ENCODE data around the gene ADAMTS7.
"Not testable (repeated sequence)": the region's sequence is repeated elsewhere in the genome, so short reads cannot be mapped to it uniquely, and the experiment has no call there.

The ADAMTS7 gene, protein sequence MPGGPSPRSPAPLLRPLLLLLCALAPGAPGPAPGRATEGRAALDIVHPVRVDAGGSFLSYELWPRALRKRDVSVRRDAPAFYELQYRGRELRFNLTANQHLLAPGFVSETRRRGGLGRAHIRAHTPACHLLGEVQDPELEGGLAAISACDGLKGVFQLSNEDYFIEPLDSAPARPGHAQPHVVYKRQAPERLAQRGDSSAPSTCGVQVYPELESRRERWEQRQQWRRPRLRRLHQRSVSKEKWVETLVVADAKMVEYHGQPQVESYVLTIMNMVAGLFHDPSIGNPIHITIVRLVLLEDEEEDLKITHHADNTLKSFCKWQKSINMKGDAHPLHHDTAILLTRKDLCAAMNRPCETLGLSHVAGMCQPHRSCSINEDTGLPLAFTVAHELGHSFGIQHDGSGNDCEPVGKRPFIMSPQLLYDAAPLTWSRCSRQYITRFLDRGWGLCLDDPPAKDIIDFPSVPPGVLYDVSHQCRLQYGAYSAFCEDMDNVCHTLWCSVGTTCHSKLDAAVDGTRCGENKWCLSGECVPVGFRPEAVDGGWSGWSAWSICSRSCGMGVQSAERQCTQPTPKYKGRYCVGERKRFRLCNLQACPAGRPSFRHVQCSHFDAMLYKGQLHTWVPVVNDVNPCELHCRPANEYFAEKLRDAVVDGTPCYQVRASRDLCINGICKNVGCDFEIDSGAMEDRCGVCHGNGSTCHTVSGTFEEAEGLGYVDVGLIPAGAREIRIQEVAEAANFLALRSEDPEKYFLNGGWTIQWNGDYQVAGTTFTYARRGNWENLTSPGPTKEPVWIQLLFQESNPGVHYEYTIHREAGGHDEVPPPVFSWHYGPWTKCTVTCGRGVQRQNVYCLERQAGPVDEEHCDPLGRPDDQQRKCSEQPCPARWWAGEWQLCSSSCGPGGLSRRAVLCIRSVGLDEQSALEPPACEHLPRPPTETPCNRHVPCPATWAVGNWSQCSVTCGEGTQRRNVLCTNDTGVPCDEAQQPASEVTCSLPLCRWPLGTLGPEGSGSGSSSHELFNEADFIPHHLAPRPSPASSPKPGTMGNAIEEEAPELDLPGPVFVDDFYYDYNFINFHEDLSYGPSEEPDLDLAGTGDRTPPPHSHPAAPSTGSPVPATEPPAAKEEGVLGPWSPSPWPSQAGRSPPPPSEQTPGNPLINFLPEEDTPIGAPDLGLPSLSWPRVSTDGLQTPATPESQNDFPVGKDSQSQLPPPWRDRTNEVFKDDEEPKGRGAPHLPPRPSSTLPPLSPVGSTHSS (N-terminal part only)

GRCh38 chr15:78811124-78811824 lies at the start of gene ADAMTS7:
Gene ADAMTS7, minus strand, starts transcription at chr15:78811464. Its CDS starts 244 bp downstream, at chr15:78811220.
- DNase-seq = no peak

GRCh38 chr15:78859971-78860719 lies 48.9 kb upstream of the ADAMTS7 start:
- DNase-seq = peak; percentile 59

DNA sequence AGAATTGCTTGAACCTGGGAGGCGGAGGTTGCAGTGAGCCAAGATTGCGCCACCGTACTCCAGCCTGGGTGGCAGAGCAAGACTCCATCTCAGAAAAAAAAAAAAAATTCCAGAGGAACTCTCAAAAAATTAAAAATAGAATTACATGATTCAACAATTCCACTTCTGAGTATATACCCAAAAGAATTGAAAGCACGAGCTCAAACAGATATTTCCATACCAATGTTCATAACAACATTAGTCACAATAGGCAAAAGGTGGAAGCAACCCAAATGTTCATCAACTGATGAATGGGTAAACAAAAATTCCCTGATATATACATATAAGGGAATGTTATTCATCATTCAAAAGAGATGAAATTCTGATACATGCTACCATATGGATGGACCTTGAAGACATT lies 44.5 kb upstream of the ADAMTS7 start:
- no peak for DNase-seq

DNA sequence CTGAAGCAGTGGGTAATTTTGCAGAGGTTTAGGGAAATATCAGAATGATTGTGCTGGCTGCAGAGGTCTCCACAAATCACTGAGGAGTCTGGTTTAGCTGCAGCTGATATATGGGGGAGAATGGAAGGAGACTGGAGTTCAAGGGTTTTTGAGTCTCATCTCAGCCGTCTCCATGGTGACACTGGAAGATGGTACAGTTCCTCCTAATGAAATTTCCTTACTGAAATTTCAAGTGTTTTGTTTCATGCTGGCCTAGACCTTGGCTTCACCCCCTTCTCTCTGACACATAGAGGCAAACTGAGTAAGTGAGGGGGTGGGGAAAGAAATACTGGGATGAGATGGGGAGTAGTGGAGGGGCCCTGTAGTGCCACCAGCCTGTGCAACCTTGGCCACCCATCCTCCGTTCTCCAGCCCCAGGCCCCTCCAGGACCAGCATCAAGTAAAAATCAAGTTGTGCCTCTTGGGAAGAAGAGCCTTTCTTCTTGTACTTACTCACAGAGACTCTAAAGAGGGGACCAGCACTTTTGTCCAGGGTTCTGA lies 43.6 kb upstream of the ADAMTS7 start:
- DNase-seq = no peak

GRCh38 chr15:78853500-78853899 lies 42.2 kb upstream of the ADAMTS7 start:
- no peak for DNase-seq

DNA sequence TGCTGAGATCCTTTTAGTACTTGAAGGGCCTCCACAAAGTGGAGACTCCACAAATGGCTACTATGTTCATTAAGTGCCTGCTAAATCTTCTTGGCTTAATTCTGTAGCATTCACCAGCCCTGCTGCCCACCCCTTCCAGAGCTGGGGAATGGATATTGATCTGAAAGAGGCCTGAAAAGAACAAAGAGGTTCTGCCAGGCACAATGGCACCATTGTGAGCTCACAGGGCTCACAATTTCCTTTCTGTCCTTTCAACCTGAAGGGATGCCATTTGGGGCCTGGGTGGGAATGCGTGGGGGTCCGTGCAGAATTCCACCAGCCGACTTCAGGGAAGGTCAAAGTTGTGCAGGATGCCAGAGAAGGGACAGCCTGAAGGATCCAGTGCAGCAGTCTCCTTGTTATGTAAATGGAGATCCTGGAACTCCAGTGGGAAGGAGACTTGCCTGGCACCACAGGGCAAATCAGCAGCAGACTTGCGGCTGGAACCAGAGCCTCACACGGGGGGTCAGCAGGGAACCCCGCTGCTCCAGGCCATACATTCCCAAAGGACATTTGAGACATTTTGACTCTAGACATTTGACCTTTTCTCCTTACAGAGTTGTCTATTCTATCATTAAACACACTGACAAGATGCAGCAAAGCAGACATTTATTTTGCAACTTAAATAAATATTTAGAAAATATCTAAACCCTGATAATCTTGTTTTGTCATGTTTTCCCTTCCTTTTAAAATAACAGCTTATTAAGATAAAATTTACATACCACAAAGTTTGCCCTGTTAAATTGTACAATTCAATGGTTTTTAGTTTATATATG lies 39.9 kb upstream of the ADAMTS7 start:
- no peak for DNase-seq

DNA sequence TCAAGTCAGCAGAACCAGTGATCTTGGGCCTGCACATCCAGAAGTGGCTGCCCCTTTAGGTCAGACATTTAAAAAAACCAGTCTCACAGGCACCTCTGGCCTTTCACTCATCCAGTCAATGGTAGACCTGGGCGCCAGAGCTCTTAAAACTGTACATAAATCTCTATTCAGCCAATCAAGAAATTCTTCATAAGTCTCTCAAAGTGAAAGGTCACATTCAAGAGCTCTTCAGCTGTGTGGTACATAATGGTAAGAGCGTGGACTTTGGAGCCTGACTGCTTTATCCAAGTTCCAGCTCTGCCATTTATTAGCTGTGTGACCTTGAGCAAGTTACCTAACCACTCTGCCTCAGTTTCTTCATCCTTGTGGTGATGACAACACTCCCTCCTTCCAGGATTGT lies 39.1 kb upstream of the ADAMTS7 start:
- DNase-seq = no peak

DNA sequence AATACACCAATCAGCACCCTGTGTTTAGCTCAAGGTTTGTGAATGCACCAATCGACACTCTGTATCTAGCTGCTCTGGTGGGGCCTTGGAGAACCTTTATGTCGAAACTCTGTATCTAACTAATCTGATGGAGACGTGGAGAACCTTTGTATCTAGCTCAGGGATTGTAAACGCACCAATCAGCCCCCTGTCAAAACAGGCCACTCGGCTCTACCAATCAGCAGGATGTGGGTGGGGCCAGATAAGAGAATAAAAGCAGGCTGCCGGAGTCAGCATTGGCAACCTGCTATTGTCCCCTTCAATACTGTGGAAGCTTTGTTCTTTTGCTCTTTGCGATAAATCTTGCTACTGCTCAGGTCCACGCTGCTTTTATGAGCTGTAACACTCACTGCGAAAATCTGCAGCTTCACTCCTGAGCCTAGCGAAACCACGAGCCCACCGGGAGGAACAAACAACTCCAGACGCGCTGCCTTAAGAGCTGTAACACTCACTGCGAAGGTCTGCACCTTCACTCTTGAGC lies 36.2 kb upstream of the ADAMTS7 start:
- DNase-seq = not testable (repeated sequence)

- not testable (repeated sequence) for DNase-seq
Observed at GRCh38 chr15:78846906-78847305, 35.6 kb upstream of the ADAMTS7 start.

- no peak for DNase-seq
Observed at GRCh38 chr15:78842519-78842918, 31.3 kb upstream of the ADAMTS7 start.

DNA sequence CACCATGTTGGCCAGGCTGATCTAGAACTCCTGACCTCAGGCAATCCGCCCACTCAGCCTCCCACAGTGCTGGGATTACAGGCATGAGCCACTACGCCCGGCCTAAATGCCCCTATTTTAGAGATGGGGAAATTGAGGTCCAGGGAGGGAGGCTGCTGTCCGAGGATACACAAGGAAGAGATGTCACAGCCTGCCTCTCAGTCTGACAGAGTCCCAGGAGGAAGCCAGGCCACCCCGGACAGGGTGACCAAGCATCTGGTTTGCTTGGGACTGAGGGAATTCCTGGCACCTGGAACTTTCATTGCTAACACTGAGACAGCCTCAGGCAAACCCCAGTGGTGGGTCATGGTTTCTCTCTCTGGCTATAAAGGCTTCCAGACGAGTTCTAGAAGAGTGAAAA lies 30.6 kb upstream of the ADAMTS7 start:
- no peak for DNase-seq

- no peak for DNase-seq
Observed at GRCh38 chr15:78841376-78841706, 30.1 kb upstream of the ADAMTS7 start.

GRCh38 chr15:78840661-78841375 lies 29.6 kb upstream of the ADAMTS7 start:
- no peak for DNase-seq

DNA sequence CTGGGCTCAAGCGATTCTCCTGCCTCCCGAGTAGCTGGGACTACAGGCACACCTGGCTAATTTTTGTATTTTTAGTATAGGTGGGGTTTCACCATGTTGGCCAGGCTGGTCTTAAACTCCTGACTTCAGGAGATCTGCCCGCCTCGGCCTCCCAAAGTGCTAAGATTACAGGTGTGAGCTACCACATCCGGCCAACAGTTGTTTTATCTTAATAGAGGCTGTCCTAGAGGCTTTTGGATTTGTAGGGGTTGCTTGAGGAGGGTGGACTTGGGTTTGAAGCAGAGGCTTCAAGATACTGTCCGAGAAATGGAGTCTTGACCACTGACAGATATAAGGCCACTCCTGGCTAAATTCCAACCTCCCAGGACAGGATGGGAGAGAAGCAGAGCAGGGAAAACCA lies 27.9 kb upstream of the ADAMTS7 start:
- not testable (repeated sequence) for DNase-seq

- DNase-seq = no peak
Observed at GRCh38 chr15:78838489-78838888, 27.2 kb upstream of the ADAMTS7 start.

GRCh38 chr15:78837543-78837942 lies 26.3 kb upstream of the ADAMTS7 start:
- DNase-seq = no peak

DNA sequence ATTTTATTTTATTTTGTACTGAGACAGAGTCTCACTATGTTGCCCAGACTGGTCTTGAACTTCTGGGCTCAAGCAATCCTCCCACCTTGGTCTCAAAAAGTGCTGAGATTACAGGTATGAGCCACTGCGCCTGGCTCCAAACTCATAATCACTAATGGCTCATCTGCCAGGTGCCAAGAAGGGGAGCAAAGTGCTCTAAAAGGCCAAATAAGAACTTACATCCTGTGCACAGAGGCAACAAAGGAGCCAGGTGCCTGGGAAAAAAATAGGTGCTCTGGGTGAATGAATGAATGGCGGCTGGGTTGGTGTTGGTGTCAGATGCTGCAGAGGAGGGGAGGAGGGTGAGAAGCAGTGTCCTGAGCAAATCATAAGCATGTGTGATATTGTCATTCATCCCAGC lies 25.9 kb upstream of the ADAMTS7 start:
- DNase-seq = no peak

DNA sequence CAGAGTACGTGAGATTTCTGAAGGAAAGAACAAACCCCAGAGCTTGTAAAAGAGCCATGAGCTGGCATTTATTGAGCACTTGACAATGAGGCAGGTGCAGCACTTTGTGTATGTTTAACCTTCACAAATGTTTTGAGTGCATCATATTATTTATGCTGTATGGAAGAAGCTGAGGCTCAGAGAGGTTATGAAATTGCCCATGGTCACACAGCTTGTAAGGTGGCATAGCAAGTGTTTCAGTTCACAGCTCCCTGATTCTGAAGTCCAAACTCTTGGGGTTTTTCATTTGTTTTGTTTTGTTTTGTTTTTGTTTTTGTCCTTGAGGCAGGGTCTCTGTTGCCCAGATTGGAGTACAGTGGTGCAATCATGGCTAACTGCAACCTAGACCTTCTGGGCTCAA lies 25.1 kb upstream of the ADAMTS7 start:
- DNase-seq = no peak

All from activated CD4-positive, alpha-beta T cell treated with anti-CD3 and anti-CD28 coated beads for 1 hour (primary cell).